OCI-LY3 (cell line): ENCODE results near the gene ZCCHC2.

Experiments used
- H2AFZ ChIP-seq: fragments of 200-600, 300-600 bp; shearing (Covaris generic); 2 replicates; pipeline ENCODE4 v1.6.0; 2014; ENCODE audit warnings: antibody characterized with exemption, low read depth, low read length
- H3K27ac ChIP-seq: fragments of 200-600, 300-600 bp; sonication (generic); 2 replicates; pipeline ENCODE4 v1.5.1; 2014; ENCODE audit warnings: mild to moderate bottlenecking, low read length, moderate library complexity, mixed read lengths
- H3K27me3 ChIP-seq: fragments of 200-600, 300-600 bp; sonication (generic); 2 replicates; pipeline ENCODE4 v1.6.1; 2014; ENCODE audit warnings: low read depth, low read length, mixed read lengths
- H3K36me3 ChIP-seq: fragments of 200-600, 300-600 bp; sonication (generic); replicated peaks from 2 replicates; pipeline ENCODE3; 2014; ENCODE audit warnings: low read depth, low read length, mixed read lengths
- H3K4me1 ChIP-seq: fragments of 300-600, 200-600 bp; sonication (generic); 2 replicates; pipeline ENCODE4 v1.6.1; 2014; ENCODE audit warnings: low read length, mixed read lengths
- H3K4me2 ChIP-seq: fragments of 200-600, 300-600 bp; sonication (generic); 2 replicates; pipeline ENCODE4 v1.6.1; 2014; ENCODE audit warnings: low read length, mixed read lengths
- H3K4me3 ChIP-seq: fragments of 300-600, 200-600 bp; sonication (generic); 2 replicates; pipeline ENCODE4 v1.5.1; 2014; ENCODE audit warnings: antibody characterized with exemption, mild to moderate bottlenecking, low read length, moderate library complexity
- H3K79me2 ChIP-seq: fragments of 300-600, 200-600 bp; shearing (Covaris generic); 2 replicates; pipeline ENCODE4 v1.6.1; 2014; ENCODE audit warnings: mild to moderate bottlenecking, low read length, mixed read lengths
- H3K9ac ChIP-seq: fragments of 300-600, 200-600 bp; shearing (Covaris generic); 2 replicates; pipeline ENCODE4 v1.6.0; 2014; ENCODE audit warnings: mild to moderate bottlenecking, low read length, moderate library complexity
- H3K9me3 ChIP-seq: fragments of 200-600, 300-600 bp; shearing (Covaris generic); 2 replicates; pipeline ENCODE4 v1.6.1; 2014; ENCODE audit warnings: low read length, mixed read lengths; ENCODE audit not compliant: insufficient read depth
- H4K20me1 ChIP-seq: fragments of 200-600, 300-600 bp; sonication (generic); 2 replicates; pipeline ENCODE4 v1.6.1; 2016; ENCODE audit warnings: low read length, mixed read lengths; ENCODE audit not compliant: insufficient read depth
- EZH2phosphoT487 ChIP-seq: fragments of 200-600 bp; shearing (Covaris generic); IDR thresholded peaks from 2 replicates; pipeline ENCODE4 v1.6.1; 2018; ENCODE audit warnings: antibody characterized with exemption, mixed run types, low read depth
- TF ChIP-seq, protein P1 (sequence below): fragments of 200-600, 300-600 bp; sonication (generic); IDR thresholded peaks from 2 replicates; pipeline ENCODE4 v1.5.1; 2014; ENCODE audit warnings: antibody characterized with exemption, low read length, low read depth

Gene ZCCHC2

DNA sequence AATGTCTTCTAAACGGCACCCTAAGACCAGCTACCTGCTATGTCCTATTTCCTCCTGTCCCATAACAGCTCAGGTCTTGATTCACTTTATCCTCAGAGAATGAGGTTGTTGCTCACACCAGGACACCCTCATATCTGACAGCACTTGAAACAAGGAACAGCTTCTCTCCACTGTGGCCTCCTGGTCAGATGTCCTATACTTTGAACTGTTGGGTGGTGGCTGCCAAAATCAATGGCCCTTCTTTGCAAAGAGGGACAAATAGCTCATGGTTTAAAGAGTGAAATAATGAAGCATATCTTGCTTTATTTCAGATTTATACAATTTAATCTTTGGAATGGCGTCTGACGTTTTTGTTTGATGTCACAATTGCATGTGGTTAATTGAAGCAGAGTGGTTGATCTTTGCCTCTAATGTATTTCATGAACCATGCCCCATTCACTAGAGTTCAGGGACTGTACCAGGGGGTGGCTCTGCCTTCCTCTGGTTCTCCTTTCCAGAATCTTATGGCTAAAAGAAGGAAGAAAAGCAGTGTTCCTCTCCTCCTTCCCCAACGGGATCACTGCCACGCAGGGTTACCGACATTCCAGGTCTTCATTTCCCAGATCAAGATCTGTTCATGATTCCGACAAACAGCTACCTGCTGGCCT lies 24.1 kb upstream of the ZCCHC2 start:
- Histone ChIP-seq H2AFZ (no peak overlapping the region), H3K27me3 (peaks cover 53% of the 10 kb centered on the region), H3K9me3 (no peaks in the 10 kb centered on the region; the same call in 1 of the 2 replicates), H3K36me3 (no peaks in the 10 kb centered on the region), H3K4me2 (no peak overlapping the region), H4K20me1 (no peaks in the 10 kb centered on the region), H3K4me1 (no peaks in the 10 kb centered on the region), H3K27ac (no peak overlapping the region), H3K4me3 (no peak overlapping the region), H3K9ac (no peak overlapping the region), H3K79me2 (no peaks in the 10 kb centered on the region)
- TF ChIP-seq, protein P1, sequence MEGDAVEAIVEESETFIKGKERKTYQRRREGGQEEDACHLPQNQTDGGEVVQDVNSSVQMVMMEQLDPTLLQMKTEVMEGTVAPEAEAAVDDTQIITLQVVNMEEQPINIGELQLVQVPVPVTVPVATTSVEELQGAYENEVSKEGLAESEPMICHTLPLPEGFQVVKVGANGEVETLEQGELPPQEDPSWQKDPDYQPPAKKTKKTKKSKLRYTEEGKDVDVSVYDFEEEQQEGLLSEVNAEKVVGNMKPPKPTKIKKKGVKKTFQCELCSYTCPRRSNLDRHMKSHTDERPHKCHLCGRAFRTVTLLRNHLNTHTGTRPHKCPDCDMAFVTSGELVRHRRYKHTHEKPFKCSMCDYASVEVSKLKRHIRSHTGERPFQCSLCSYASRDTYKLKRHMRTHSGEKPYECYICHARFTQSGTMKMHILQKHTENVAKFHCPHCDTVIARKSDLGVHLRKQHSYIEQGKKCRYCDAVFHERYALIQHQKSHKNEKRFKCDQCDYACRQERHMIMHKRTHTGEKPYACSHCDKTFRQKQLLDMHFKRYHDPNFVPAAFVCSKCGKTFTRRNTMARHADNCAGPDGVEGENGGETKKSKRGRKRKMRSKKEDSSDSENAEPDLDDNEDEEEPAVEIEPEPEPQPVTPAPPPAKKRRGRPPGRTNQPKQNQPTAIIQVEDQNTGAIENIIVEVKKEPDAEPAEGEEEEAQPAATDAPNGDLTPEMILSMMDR: no peak
- TF ChIP-seq EZH2phosphoT487: no peak

- Histone ChIP-seq H3K4me1 (no peaks in the 10 kb centered on the region), H3K27ac (no peak overlapping the region), H3K9me3 (no peaks in the 10 kb centered on the region; the same call in 1 of the 2 replicates), H3K4me2 (no peak overlapping the region), H3K27me3 (peaks cover 53% of the 10 kb centered on the region), H3K36me3 (no peaks in the 10 kb centered on the region), H2AFZ (no peak overlapping the region), H3K9ac (no peak overlapping the region), H4K20me1 (no peaks in the 10 kb centered on the region), H3K79me2 (no peaks in the 10 kb centered on the region), H3K4me3 (no peak overlapping the region)
- TF ChIP-seq, protein P1: no peak
- no peak for TF ChIP-seq EZH2phosphoT487
These were observed 23.6 kb upstream of the ZCCHC2 start for GRCh38 chr18:62499263-62499650.

GRCh38 chr18:62500174-62500573 lies 22.7 kb upstream of the ZCCHC2 start:
- no peaks in the 10 kb centered on the region; the same call in 1 of the 2 replicates for H3K9me3 ChIP-seq
- H3K27me3 ChIP-seq: peaks cover 47% of the 10 kb centered on the region
- TF ChIP-seq EZH2phosphoT487: no peak
- TF ChIP-seq, protein P1: no peak
- no peaks in the 10 kb centered on the region for H3K36me3 ChIP-seq
- no peaks in the 10 kb centered on the region for H3K79me2 ChIP-seq
- H3K27ac ChIP-seq: no peak overlapping the region
- H2AFZ ChIP-seq: no peak overlapping the region
- H3K4me3 ChIP-seq: no peak overlapping the region
- no peak overlapping the region for H3K4me2 ChIP-seq
- no peak overlapping the region for H3K9ac ChIP-seq
- H4K20me1 ChIP-seq: no peaks in the 10 kb centered on the region
- peaks cover 3% of the 10 kb centered on the region for H3K4me1 ChIP-seq

DNA sequence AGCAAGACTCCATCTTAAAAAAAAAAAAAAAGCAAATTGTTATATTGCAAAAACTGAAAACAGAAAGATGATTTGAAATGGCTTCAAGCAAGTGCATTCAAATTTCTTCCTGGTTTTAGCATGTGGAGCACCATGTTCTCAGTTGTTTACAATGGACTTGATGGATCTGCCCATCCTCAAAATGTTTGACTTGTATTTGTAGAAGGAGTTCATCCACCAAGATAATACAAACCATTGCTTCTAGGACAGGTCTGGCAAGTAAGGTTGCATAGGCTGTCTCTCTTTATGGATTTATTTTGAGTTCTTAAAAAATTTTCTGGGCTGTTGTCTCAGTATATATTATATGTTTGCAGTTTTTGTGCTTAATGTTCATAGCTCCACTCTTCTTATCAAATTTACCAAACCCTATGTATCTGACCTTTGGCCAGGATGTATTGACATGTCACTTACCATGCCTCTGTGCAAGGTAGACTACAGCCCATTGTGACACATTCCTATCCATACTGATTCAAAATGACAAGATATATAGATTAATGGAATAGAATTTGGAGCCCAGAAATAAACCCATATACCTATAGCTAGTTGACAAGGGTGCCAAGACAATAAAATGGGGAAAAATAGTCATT lies 21.7 kb upstream of the ZCCHC2 start:
- Histone ChIP-seq H3K9me3 (no peaks in the 10 kb centered on the region; the same call in 1 of the 2 replicates), H2AFZ (no peak overlapping the region), H3K4me2 (no peak overlapping the region), H3K27me3 (peaks cover 39% of the 10 kb centered on the region), H3K27ac (no peak overlapping the region), H4K20me1 (peaks cover 3% of the 10 kb centered on the region; the same call in 1 of the 2 replicates), H3K9ac (no peak overlapping the region), H3K36me3 (no peaks in the 10 kb centered on the region), H3K4me1 (peaks cover 12% of the 10 kb centered on the region), H3K4me3 (no peak overlapping the region), H3K79me2 (no peaks in the 10 kb centered on the region)
- no peak for TF ChIP-seq EZH2phosphoT487
- TF ChIP-seq, protein P1: no peak
